ENCODE measurements around the gene JCAD. TPM values are rescaled to one million over a fixed set of nuclear protein-coding genes. Genes with fewer than 3 reads are reported as not detected.

The JCAD gene
- total RNA-seq, 4 donors from 2014 or later: 0.91 to 23.1 (median 5.5) TPM

- H3K36me3 ChIP-seq: no peaks in the 10 kb centered on the region
- TF ChIP-seq CTCF (IDR thresholded peaks at IDR 0.05) (no peak), POLR2A (IDR thresholded peaks at IDR 0.05) (no peak)
- no peaks in the 10 kb centered on the region for H3K27me3 ChIP-seq
- H3K9me3 ChIP-seq: no peaks in the 10 kb centered on the region
- no peak for DNase-seq
- intact Hi-C loops (cut with DNase I): no loop called here
- 91 to 94% methylated on average over 4 of the region's 4 CpGs for WGBS, 2 donors
- peaks cover 0 to 6% (median 0%) of the 10 kb centered on the region in 3 donors for H3K4me1 ChIP-seq
- H3K27ac ChIP-seq: no peak overlapping the region
- no peak overlapping the region for H3K4me3 ChIP-seq
Observed at GRCh38 chr10:29966269-29966668, 93.1 kb downstream of the JCAD start.
